C4-2B (cell line): ENCODE results near the gene DNAJC15.
"Not testable (repeated sequence)": the region's sequence is repeated elsewhere in the genome, so short reads cannot be mapped to it uniquely, and the experiment has no call there.

Experiments
- CTCF ChIP-seq: fragments of 450-650 bp; conservative IDR thresholded peaks from 2 replicates; pipeline ENCODE4 v1.5.1; 2017; ENCODE audit warnings: mild to moderate bottlenecking
- ZFX ChIP-seq: fragments of 450-650 bp; IDR thresholded peaks from 2 replicates; pipeline ENCODE4 v1.6.1; 2017

GRCh38 chr13:43060806-43061205 lies 37.4 kb downstream of the DNAJC15 start:
- not testable (repeated sequence) for TF ChIP-seq CTCF, ZFX
